A549 (cell line): Measurements from ENCODE around the gene POLR3E. TPM values are rescaled to one million over a fixed set of nuclear protein-coding genes. Genes with fewer than 3 reads are reported as not detected.

Experiments
- ATAC-seq, 2 experiments: fragments of 200-7000 bp in 1 of 2; fragments of >200 bp in 1 of 2; cut with Nextera tagmentation in 1 of 2; cut with Tn5 transposase in 1 of 2; 3 replicates each; pipeline versions ENCODE4 v1.8.0 to v1.9.1; 2018 to 2020; ENCODE audit warnings: mild to moderate bottlenecking in 1 of 2, moderate library complexity in 1 of 2
- CTCF ChIA-PET: fragments of 300-600 bp; sonication (Branson Sonifier 250); formaldehyde crosslinking; extraction: SDS; loops from one replicate; lab custom pipeline; 2021; ENCODE audit warnings: antibody characterized with exemption, inconsistent platforms; lab: Yijun Ruan, JAX
- POLR2A ChIA-PET: fragments of 350-600 bp; formaldehyde crosslinking; extraction: SDS; loops from one replicate; lab custom pipeline; 2021; ENCODE audit warnings: antibody characterized with exemption, inconsistent platforms; lab: Yijun Ruan, JAX
- DNase-seq, 2 experiments: peaks; one replicate each; pipeline versions ENCODE4 v3.0.0 to v3.0.0-alpha.2; 2011 to 2016; ENCODE audit warnings: low read depth in 1 of 2, low spot score in 1 of 2
- FAIRE-seq: peaks from 2 replicates; lab custom pipeline; 2011; peaks lifted over from hg19 to GRCh38; lab: Jason Lieb, UNC
- H3K27ac ChIP-seq, 2 experiments: fragments of >200 bp; sonication (Bioruptor Twin); formaldehyde crosslinking; 3 replicates each; pipeline ENCODE4 v1.5.1; 2016 to 2017
- H3K4me1 ChIP-seq: fragments of >200 bp; sonication (Bioruptor Twin); formaldehyde crosslinking; 3 replicates; pipeline ENCODE4 v1.6.1; 2016
- H3K4me2 ChIP-seq: fragments of >200 bp; sonication (Bioruptor Twin); formaldehyde crosslinking; 3 replicates; pipeline ENCODE4 v1.6.1; 2016
- H3K4me3 ChIP-seq: fragments of >200 bp; sonication (Bioruptor Twin); formaldehyde crosslinking; 3 replicates; pipeline ENCODE4 v1.5.1; 2016
- H3K9me3 ChIP-seq: fragments of >200 bp; sonication (Bioruptor Twin); formaldehyde crosslinking; 3 replicates; pipeline ENCODE4 v1.6.1; 2016
- CHD4 ChIP-seq: fragments of 200-600 bp; sonication (generic); IDR thresholded peaks from 2 replicates; pipeline ENCODE4 v1.6.1; 2016; ENCODE audit warnings: antibody characterized with exemption, mild to moderate bottlenecking, borderline replicate concordance
- EHF ChIP-seq: fragments of 250-450 bp; sonication (Bioruptor Pico); IDR thresholded peaks from 2 replicates; pipeline ENCODE4 v1.5.0; 2020; ENCODE audit warnings: mild to moderate bottlenecking
- EHMT2 ChIP-seq: fragments of 200-600 bp; sonication (generic); IDR thresholded peaks from 2 replicates; pipeline ENCODE4 v1.6.1; 2016; ENCODE audit warnings: antibody characterized with exemption, low read depth, mild to moderate bottlenecking, moderate library complexity
- HDAC2 ChIP-seq: fragments of 200-600 bp; sonication (generic); IDR thresholded peaks from 2 replicates; pipeline ENCODE4 v1.6.1; 2016
- HOXB13 ChIP-seq: fragments of 250-450 bp; sonication (Bioruptor Pico); IDR thresholded peaks from 2 replicates; pipeline ENCODE4 v1.5.0; 2020; ENCODE audit warnings: low read depth, mild to moderate bottlenecking, moderate library complexity
- KDM5A ChIP-seq: fragments of 200-600 bp; sonication (generic); IDR thresholded peaks from 2 replicates; pipeline ENCODE4 v1.6.1; 2016; ENCODE audit warnings: antibody characterized with exemption, mild to moderate bottlenecking
- MAZ ChIP-seq: fragments of 150-350 bp; IDR thresholded peaks from 2 replicates; pipeline ENCODE4 v1.6.1; 2014; ENCODE audit warnings: antibody characterized with exemption, low read depth, low read length, borderline replicate concordance
- NR3C1 ChIP-seq: fragments of >200 bp; sonication (Bioruptor Twin); formaldehyde crosslinking; IDR thresholded peaks from 3 replicates; pipeline ENCODE4 v1.6.1; 2017
- POLR2A ChIP-seq: IDR thresholded peaks from 2 replicates; pipeline ENCODE4 v1.6.1; 2012; ENCODE audit warnings: mild to moderate bottlenecking, low read length
- ZC3H11A ChIP-seq: fragments of 450-650 bp; IDR thresholded peaks from 2 replicates; pipeline ENCODE4 v1.6.1; 2014; ENCODE audit warnings: antibody characterized with exemption, mild to moderate bottlenecking
- WGBS: methylation state at CpG from one replicate; pipeline ENCODE4 v1.1.6; 2017; ENCODE audit errors: missing lambda C conversion rate; 5-methylcytosine and 5-hydroxymethylcytosine counted together
- polyA plus RNA-seq, 4 experiments: library from polyadenylated mRNA; depleted of rRNA in 3 of 4; stranded (reverse); fragments of >200 nt; fragmentation: RNase III in 1 of 4; extraction: RNeasy Plus Mini Kit Qiagen cat#74134 plus additional on column Dnase treatment in 1 of 4; gene quantifications; 2 replicates in 3 of 4; 3 replicates in 1 of 4; pipeline ENCODE4 v1.2.3, GENCODE V29; 2011 to 2017
- TF ChIP-seq, protein P1 (sequence below): IDR thresholded peaks from 2 replicates; pipeline ENCODE4 v1.6.1; 2012
- TF ChIP-seq, protein P2 (sequence below): fragments of >200 bp; sonication (Bioruptor Twin); formaldehyde crosslinking; IDR thresholded peaks from 2 replicates; pipeline ENCODE4 v1.6.1; 2016
- TF ChIP-seq, protein P3 (sequence below): fragments of 250-450 bp; sonication (Bioruptor Pico); IDR thresholded peaks from 2 replicates; pipeline ENCODE4 v1.5.0; 2020; ENCODE audit warnings: low read depth, mild to moderate bottlenecking, moderate library complexity
- TF ChIP-seq, protein P4 (sequence below): fragments of 250-450 bp; sonication (Bioruptor Pico); IDR thresholded peaks from 2 replicates; pipeline ENCODE4 v1.5.0; 2021; ENCODE audit warnings: mild to moderate bottlenecking, moderate library complexity, borderline replicate concordance
- TF ChIP-seq, protein P5 (sequence below): fragments of >200 bp; sonication (Bioruptor Twin); formaldehyde crosslinking; IDR thresholded peaks from 3 replicates; pipeline ENCODE4 v1.5.1; 2016
- TF ChIP-seq, protein P6 (sequence below): fragments of 150-350 bp; IDR thresholded peaks from 2 replicates; pipeline ENCODE4 v1.6.1; 2014; ENCODE audit warnings: low read depth, mild to moderate bottlenecking, low read length

The POLR3E gene
- polyA plus RNA-seq, 2 of the 4 experiments (the other 2 are of a cell fraction): 54.6 to 77.9 TPM

DNA sequence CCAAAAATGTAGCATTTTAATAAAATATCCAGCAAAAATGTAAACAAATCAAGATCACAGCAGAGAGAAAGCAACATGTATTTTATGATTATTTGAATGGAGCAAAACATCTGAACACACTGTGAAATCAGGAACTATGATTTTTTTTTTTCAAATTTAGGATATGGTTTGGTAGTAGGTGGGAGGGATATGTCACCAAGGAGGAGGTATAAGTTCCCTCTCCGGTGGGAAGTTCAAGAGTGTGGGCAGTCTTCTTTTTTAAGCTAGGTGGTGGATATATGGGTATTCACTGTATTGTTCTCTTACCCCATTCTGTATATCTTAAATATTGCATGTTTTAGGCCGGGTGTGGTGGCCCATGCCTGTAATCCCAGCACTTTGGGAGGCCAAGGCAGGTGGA is 67.0 kb downstream of the POLR3E start:
- no peak for ATAC-seq
- Histone ChIP-seq H3K4me2 (no peak overlapping the region), H3K4me1 (peaks cover 17% of the 10 kb centered on the region), H3K27ac (no peak overlapping the region), H3K9me3 (no peaks in the 10 kb centered on the region), H3K4me3 (no peak overlapping the region)
- no peak for DNase-seq
- ChIA-PET CTCF (interaction anchor here (1.8 kb wide), 1 partner anchor 45 kb away, joined by 4 read pairs; no protein-coding TSS in a partner anchor), POLR2A (no interaction called here)
- FAIRE-seq: no peak
- WGBS: 91% methylated on average over 2 of the region's 2 CpGs
- TF ChIP-seq HDAC2: no peak
- TF ChIP-seq, protein P1, sequence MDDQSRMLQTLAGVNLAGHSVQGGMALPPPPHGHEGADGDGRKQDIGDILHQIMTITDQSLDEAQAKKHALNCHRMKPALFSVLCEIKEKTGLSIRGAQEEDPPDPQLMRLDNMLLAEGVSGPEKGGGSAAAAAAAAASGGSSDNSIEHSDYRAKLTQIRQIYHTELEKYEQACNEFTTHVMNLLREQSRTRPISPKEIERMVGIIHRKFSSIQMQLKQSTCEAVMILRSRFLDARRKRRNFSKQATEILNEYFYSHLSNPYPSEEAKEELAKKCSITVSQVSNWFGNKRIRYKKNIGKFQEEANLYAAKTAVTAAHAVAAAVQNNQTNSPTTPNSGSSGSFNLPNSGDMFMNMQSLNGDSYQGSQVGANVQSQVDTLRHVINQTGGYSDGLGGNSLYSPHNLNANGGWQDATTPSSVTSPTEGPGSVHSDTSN: no peak
- TF ChIP-seq ZC3H11A: no peak
- TF ChIP-seq EHMT2: no peak
- no peak for TF ChIP-seq HOXB13 (CRISPR knock-in tag)
- TF ChIP-seq POLR2A: no peak
- TF ChIP-seq, protein P2, sequence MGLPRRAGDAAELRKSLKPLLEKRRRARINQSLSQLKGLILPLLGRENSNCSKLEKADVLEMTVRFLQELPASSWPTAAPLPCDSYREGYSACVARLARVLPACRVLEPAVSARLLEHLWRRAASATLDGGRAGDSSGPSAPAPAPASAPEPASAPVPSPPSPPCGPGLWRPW: no peak
- TF ChIP-seq, protein P3, sequence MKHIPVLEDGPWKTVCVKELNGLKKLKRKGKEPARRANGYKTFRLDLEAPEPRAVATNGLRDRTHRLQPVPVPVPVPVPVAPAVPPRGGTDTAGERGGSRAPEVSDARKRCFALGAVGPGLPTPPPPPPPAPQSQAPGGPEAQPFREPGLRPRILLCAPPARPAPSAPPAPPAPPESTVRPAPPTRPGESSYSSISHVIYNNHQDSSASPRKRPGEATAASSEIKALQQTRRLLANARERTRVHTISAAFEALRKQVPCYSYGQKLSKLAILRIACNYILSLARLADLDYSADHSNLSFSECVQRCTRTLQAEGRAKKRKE (CRISPR knock-in tag): no peak
- no peak for TF ChIP-seq EHF (CRISPR knock-in tag)
- TF ChIP-seq, protein P4, sequence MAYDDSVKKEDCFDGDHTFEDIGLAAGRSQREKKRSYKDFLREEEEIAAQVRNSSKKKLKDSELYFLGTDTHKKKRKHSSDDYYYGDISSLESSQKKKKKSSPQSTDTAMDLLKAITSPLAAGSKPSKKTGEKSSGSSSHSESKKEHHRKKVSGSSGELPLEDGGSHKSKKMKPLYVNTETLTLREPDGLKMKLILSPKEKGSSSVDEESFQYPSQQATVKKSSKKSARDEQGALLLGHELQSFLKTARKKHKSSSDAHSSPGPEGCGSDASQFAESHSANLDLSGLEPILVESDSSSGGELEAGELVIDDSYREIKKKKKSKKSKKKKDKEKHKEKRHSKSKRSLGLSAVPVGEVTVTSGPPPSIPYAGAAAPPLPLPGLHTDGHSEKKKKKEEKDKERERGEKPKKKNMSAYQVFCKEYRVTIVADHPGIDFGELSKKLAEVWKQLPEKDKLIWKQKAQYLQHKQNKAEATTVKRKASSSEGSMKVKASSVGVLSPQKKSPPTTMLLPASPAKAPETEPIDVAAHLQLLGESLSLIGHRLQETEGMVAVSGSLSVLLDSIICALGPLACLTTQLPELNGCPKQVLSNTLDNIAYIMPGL (CRISPR knock-in tag): no peak
- TF ChIP-seq, all 56 proteins: peak for 0

DNA sequence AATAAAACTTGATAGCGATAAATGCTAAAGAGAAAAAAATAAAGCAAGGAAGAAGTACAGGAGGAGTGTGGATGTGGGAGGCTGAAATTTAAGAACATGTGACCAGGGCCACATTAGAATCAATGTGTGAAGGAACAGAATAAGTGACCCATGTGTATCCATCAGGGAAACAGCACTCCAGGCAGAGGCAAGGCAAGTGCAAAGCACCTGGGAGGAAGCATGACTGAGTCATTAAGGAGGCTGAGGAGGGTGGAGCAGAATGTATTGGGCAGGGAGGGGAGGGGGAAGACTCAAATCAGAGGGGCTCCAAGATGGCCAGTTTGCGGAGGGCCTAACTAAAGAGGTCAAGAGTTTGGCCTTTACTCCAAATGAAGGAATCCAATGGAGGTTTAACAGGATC is 69.2 kb downstream of the POLR3E start:
- POLR2A ChIA-PET: no interaction called here
- 87% methylated on average over 2 of the region's 2 CpGs for WGBS
- H3K27ac ChIP-seq: no peak overlapping the region
- ATAC-seq: no peak
- TF ChIP-seq CHD4: no peak
- TF ChIP-seq, protein P5, sequence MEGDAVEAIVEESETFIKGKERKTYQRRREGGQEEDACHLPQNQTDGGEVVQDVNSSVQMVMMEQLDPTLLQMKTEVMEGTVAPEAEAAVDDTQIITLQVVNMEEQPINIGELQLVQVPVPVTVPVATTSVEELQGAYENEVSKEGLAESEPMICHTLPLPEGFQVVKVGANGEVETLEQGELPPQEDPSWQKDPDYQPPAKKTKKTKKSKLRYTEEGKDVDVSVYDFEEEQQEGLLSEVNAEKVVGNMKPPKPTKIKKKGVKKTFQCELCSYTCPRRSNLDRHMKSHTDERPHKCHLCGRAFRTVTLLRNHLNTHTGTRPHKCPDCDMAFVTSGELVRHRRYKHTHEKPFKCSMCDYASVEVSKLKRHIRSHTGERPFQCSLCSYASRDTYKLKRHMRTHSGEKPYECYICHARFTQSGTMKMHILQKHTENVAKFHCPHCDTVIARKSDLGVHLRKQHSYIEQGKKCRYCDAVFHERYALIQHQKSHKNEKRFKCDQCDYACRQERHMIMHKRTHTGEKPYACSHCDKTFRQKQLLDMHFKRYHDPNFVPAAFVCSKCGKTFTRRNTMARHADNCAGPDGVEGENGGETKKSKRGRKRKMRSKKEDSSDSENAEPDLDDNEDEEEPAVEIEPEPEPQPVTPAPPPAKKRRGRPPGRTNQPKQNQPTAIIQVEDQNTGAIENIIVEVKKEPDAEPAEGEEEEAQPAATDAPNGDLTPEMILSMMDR: no peak
- TF ChIP-seq MAZ: no peak
- no peak for TF ChIP-seq NR3C1
- no peak for TF ChIP-seq POLR2A
- no peak for TF ChIP-seq EHMT2
- TF ChIP-seq, protein P6, sequence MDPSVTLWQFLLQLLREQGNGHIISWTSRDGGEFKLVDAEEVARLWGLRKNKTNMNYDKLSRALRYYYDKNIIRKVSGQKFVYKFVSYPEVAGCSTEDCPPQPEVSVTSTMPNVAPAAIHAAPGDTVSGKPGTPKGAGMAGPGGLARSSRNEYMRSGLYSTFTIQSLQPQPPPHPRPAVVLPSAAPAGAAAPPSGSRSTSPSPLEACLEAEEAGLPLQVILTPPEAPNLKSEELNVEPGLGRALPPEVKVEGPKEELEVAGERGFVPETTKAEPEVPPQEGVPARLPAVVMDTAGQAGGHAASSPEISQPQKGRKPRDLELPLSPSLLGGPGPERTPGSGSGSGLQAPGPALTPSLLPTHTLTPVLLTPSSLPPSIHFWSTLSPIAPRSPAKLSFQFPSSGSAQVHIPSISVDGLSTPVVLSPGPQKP: no peak
- no peak for TF ChIP-seq KDM5A
- TF ChIP-seq, protein P2: no peak
- TF ChIP-seq, all 56 proteins: peak for 0
- DNase-seq (no peak), FAIRE-seq (no peak)
- Histone ChIP-seq H3K9me3 (no peaks in the 10 kb centered on the region), H3K4me1 (peaks cover 34% of the 10 kb centered on the region), H3K4me2 (no peak overlapping the region), H3K4me3 (no peak overlapping the region)
- CTCF ChIA-PET: interaction anchor here (1.4 kb wide), 1 partner anchor 48 kb away, joined by 3 read pairs; no protein-coding TSS in a partner anchor
